NCI-H1092 (cell line): ENCODE measurements around the gene ELF1.
"Not testable (repeated sequence)": the region's sequence is repeated elsewhere in the genome, so short reads cannot be mapped to it uniquely, and the experiment has no call there.

ENCODE experiments used
- DNase-seq: peaks from one replicate; lab custom pipeline; 2025; lab: John Stamatoyannopoulos, UW

The ELF1 gene

DNA sequence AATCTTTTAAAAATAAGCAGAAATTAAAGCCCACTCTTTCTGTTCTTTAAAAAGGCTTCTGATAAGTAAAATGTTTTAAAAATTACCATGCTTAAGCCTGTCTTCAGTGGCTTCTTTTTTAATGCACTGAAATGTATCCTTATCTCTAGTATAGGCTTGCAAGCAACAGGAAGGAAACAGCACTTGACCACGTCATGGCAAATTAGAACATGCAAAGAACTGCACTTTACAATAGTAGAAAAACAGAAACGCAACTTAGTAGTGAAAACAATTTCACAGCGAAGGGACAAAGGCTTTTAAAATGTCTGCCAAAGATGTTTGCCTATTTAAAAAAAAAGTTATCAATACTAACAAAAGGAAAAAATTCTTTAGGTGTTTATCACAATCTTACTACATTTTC lies 36.3 kb downstream of the ELF1 start:
- DNase-seq, result no peak

DNA sequence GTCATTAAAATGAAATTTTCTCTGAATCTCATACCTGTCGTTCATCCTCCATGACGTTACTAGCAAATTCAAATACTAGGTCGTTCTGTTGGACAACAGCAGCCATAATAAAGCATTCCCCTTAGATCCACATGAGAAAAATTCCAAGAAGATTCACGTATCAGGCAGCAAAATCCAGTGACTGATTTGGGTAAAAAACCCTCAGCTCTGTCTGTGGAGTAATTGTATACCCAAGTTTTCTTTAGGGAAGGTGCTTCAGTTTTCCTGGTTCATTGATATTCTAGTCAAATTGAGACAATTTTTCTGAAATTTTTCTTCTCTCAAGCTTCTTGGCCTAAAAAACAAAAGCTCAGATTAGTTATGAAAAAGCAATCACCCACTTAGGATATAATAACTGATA lies 37.2 kb downstream of the ELF1 start:
- no peak for DNase-seq

GRCh38 chr13:40981361-40981760 lies 37.8 kb downstream of the ELF1 start:
- no peak for DNase-seq

GRCh38 chr13:40980461-40980860 lies 38.7 kb downstream of the ELF1 start:
- no peak for DNase-seq

DNA sequence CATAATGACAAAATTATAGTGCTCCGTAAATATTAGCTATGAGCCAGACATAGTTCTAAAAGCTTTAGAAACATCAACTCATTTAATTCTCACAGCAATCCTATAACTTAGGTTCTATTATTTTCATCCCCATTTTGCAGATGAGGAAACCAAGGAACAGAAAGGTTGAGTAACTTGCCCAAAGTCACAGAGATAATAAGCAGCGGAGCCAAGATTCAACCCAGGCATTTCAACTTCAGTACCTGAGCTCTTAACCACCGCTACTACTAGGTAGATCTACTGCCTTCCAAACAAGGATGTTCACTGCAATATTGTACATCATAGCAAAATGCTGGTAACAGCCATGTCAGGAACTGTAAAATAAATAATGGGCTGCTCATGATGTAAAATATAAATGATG lies 39.9 kb downstream of the ELF1 start:
- no peak for DNase-seq

- not testable (repeated sequence) for DNase-seq
Measured at GRCh38 chr13:40978109-40978508, 41.0 kb downstream of the ELF1 start.

GRCh38 chr13:40975441-40975840 lies 43.7 kb downstream of the ELF1 start:
- DNase-seq, result no peak

- no peak for DNase-seq
Measured at GRCh38 chr13:40974460-40975407, 44.4 kb downstream of the ELF1 start.

GRCh38 chr13:40973409-40973808 lies 45.7 kb downstream of the ELF1 start:
- DNase-seq, result no peak

DNA sequence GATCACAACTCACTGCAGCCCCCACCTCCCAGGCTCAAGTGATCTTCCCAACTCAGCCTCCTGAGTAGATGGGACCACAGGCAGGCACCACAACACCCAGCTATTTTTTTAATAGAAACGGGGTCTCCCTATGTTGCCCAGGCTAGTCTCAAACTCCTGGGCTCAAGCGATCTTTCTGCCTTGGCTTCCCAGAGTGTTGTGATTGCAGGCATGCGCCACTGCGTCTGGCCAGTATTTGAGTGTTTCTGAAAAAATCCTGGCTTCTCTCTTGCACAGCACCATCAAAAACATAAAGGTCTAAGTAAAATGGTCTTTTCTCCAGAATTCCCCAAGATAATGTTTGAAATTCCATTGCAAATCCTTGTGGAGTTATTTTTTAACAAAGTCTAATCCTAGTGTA lies 47.8 kb downstream of the ELF1 start:
- DNase-seq, result no peak

DNA sequence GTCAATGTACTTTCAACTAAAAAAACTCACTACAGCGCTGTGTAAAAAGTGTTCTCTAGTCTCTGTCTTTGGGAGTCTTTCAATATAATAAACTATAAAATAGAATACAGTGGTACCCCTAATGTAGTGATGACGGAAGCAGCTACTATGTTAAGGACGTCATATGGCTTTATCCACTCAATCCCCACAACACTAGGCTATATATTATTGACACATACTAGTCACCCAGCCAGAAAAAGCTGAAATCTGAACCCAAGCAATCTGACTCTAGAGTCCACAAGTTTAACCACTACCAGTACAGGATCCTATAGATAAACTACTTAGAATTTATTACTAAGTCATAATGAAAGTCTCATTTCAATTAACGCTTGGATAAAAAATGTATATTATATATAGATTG lies 48.3 kb downstream of the ELF1 start:
- DNase-seq, result no peak

- DNase-seq, result no peak
Measured at GRCh38 chr13:40969169-40969901, 49.8 kb downstream of the ELF1 start.

DNA sequence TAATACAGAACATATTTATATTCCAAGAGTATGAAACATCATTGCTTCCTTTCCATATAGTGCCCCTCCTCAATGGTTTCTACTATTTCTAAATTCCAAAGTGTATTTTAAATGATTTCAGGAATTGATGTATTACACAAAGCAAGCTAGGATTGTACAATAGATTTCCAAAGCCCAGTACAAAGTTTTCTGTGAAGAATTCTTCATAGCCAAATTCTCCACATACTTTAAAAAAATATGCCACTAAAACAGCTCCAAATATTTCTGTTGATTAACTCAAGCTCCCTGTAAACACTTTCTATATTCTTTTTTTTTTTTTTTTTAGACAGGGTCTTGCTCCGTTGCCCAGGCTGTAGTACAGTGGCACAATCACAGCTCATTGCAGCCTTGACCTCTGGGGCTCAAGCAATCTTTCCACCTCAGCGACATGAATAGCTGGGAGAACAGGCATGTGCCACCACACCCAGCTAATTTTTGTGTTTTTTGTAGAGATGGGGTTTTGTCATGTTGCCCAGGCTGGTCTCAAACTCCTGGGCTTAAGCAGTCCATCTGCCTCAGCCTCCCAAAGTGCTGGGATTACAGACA lies 50.6 kb downstream of the ELF1 start:
- no peak for DNase-seq

DNA sequence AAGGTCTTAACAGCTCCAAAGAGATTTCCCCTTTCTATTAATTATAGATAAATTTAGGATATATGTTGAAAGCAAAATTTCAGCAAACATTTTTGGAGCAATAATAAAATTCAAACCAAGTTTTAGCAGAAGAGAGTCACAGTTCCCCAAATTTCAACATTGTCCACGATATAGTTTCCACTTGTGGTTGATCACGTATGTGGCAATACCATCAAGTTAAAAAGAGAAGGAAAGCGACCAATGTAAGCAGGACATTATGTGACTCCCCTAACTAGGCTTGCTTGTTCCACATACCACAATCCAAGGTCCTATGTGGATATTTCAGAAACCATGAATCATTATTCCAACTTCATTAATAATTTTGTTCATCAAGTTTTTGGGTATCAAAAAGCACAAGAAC lies 52.8 kb downstream of the ELF1 start:
- no peak for DNase-seq

GRCh38 chr13:40963927-40964326 lies 55.2 kb downstream of the ELF1 start:
- no peak for DNase-seq

DNA sequence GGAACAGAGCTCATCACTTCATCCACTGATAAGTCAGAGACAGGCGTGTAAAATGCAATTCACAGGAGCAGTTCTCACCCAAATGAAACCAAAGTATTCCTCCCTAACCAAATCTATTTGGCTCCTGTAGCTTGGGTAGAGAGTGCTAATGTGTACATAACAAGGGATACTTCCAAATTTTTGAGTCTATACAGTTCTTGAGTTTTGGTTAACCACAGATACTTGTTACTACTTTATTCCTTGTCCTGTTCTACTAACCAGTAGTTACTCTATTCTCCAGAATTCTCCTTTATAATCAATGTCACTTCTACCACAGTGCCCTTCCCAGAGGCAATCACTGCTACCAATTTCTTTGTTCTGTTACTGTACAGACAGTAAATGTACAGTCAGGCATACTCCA lies 57.3 kb downstream of the ELF1 start:
- DNase-seq, result no peak

DNA sequence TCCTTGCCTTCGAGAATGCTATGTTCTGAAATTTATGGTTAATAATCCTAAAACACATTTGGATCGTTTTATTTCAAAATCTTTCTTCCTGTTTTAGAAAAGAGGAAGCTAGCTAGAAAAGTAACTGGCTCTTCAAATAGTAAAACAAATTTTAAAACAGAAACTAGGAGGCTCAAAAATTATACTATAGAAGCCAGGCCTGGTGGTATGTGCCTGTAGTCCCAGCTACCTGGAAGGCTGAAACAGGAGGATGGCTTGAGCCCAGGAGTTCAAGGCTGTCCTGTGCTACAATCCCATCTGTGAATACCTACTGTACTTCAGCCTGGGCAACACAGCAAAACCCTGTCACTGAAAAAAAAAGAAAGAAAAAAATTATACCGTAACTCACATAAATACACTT lies 57.9 kb downstream of the ELF1 start:
- DNase-seq, result no peak

GRCh38 chr13:40960716-40961115 lies 58.4 kb downstream of the ELF1 start:
- no peak for DNase-seq

DNA sequence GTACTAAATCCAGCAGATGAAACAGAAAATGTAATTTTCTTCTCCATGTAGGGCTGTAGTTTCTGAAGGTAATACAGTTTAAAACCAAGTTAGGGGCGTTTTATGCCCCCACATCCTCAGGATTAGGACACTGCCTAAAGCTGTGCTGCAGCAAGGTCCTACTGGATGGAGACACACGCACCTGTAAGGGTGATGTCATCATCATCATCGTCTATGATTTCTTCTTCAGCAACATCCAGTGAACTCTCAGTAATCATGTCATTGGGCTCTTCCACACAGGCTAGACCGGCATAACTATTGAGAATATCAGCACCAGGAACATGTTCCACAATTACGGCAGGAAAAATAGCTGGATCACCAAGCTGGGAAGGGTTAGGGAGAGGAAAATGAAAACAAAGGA lies 60.5 kb downstream of the ELF1 start:
- no peak for DNase-seq

DNA sequence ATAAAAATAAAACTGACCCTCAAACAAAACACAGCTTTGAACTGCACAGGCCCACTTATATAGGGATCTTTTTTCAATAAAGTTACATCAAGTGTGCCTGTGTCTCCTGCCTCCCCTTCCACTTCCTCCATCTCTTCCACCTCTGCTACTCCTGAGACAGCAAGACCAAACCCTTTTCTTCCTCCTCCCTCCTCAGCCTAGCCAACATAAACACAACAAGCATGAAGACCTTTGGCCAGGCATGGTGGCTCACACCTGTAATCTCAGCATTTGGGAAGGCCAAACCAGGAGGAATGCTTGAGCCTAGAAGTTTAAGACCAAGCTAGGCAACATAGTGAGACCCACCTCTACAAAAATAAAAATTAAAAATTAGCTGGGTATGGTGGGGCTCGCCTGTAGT lies 72.6 kb downstream of the ELF1 start:
- DNase-seq, result no peak

DNA sequence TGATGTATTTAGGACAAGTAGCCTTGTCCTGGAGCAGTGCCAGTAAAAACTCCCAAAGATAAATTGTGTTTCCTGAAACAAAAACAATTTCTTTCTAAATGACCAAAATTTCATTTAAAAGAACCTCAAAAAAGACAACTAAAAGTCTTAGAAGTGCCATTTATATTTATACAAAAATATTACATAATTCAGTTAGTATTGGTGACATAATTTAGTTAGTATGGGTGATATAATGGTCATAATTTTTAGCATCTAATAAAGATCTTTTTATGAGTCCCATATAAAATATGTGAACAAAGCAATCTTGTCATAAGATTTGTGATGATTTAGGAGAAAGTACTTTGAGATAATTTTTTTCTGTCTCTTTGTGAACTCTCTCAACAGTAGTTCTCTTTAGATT lies 76.0 kb downstream of the ELF1 start:
- DNase-seq, result no peak

DNA sequence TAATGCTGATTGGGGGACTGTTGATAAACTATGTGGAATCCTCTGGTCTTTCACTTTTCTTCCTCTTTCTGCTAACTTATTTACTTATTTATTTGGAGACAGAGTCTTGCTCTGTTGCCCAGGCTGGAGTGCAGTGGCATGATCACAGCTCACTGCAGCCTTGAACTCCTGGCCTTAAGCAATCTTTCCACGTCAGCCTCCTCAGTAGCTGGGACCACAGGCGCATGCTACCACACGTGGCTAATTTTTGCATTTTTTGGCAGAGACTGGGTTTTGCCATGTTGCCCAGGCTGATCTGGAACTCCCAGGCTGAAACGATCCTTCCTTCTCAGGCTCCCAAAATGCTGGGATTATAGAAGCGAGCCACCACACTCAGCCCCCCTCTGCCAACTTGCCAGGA lies 77.5 kb downstream of the ELF1 start:
- no peak for DNase-seq

- DNase-seq, result no peak
Measured at GRCh38 chr13:40940841-40941240, 78.3 kb downstream of the ELF1 start.
